ENCODE data around the gene ADGRF3. TPM values are rescaled to one million over a fixed set of nuclear protein-coding genes. Genes with fewer than 3 reads are reported as not detected.
"Not testable (repeated sequence)": the region's sequence is repeated elsewhere in the genome, so short reads cannot be mapped to it uniquely, and the experiment has no call there.

ADGRF3 gene
- total RNA-seq, 1 donor from 2014 or later = 1.0 TPM

- Mint-ChIP-seq H3K9me3 (no peaks in the 10 kb centered on the region), H3K27me3 (no peaks in the 10 kb centered on the region), H3K4me1 (peaks cover 4% of the 10 kb centered on the region), H3K4me3 (no peak overlapping the region), H3K27ac (no peak overlapping the region), H3K36me3 (ENCODE audit: low read depth) (peaks cover 17% of the 10 kb centered on the region)
- POLR2A ChIA-PET = no interaction called here
- no peak for TF ChIP-seq CTCF (IDR thresholded peaks at IDR 0.05)
- no peak for ATAC-seq (ENCODE audit: low read depth)
- intact Hi-C loops (cut with micrococcal nuclease) = no loop called here
- CTCF ChIA-PET = interaction anchor here (1.0 kb wide), 1 partner anchor 947 kb away, joined by 3 read pairs; no protein-coding TSS in a partner anchor
- no peak for DNase-seq
Observed at GRCh38 chr2:26356771-26357170, 10.2 kb upstream of the ADGRF3 start.

GRCh38 chr2:26356111-26356510, 9.5 kb upstream of the ADGRF3 start:
- Mint-ChIP-seq H3K4me1 (peaks cover 4% of the 10 kb centered on the region), H3K27me3 (no peaks in the 10 kb centered on the region), H3K27ac (no peak overlapping the region), H3K9me3 (no peaks in the 10 kb centered on the region), H3K4me3 (no peak overlapping the region), H3K36me3 (ENCODE audit: low read depth) (peaks cover 17% of the 10 kb centered on the region)
- no peak for TF ChIP-seq CTCF (IDR thresholded peaks at IDR 0.05)
- ChIA-PET CTCF (interaction anchor here (1.0 kb wide), 1 partner anchor 948 kb away, joined by 3 read pairs; no protein-coding TSS in a partner anchor), POLR2A (no interaction called here)
- intact Hi-C loops (cut with micrococcal nuclease) = no loop called here
- DNase-seq (no peak), ATAC-seq (ENCODE audit: low read depth) (no peak)

- Mint-ChIP-seq H3K9me3 (no peaks in the 10 kb centered on the region), H3K4me1 (peaks cover 7% of the 10 kb centered on the region), H3K27ac (no peak overlapping the region), H3K4me3 (no peak overlapping the region), H3K27me3 (no peaks in the 10 kb centered on the region), H3K36me3 (ENCODE audit: low read depth) (peaks cover 17% of the 10 kb centered on the region)
- DNase-seq (no peak), ATAC-seq (ENCODE audit: low read depth) (no peak)
- intact Hi-C loops (cut with micrococcal nuclease) = no loop called here
- TF ChIP-seq CTCF (IDR thresholded peaks at IDR 0.05) = no peak
- ChIA-PET CTCF (interaction anchor here (1.0 kb wide), 1 partner anchor 948 kb away, joined by 3 read pairs; no protein-coding TSS in a partner anchor), POLR2A (interaction anchor here (0.6 to 1.2 kb wide), 2 partner anchors 10 to 49 kb away, joined by 3 read pairs; partner anchors contain the start of gene SELENOI)
Observed at GRCh38 chr2:26355038-26355995, 8.7 kb upstream of the ADGRF3 start.

- H3K9me3 Mint-ChIP-seq; H3K4me1 Mint-ChIP-seq; POLR2A ChIA-PET; ATAC-seq (ENCODE audit: low read depth); intact Hi-C loops (cut with micrococcal nuclease); CTCF ChIA-PET; DNase-seq; H3K4me3 Mint-ChIP-seq; H3K27ac Mint-ChIP-seq; H3K27me3 Mint-ChIP-seq: not testable (repeated sequence)
- H3K36me3 Mint-ChIP-seq (ENCODE audit: low read depth) = peaks cover 17% of the 10 kb centered on the region
Observed at GRCh38 chr2:26354469-26354868, 7.9 kb upstream of the ADGRF3 start.

GRCh38 chr2:26352892-26353291, 6.3 kb upstream of the ADGRF3 start:
- Mint-ChIP-seq H3K4me1 (peaks cover 16% of the 10 kb centered on the region), H3K36me3 (ENCODE audit: low read depth) (peaks cover 21% of the 10 kb centered on the region), H3K4me3 (no peak overlapping the region), H3K27me3 (no peaks in the 10 kb centered on the region), H3K27ac (no peak overlapping the region), H3K9me3 (no peaks in the 10 kb centered on the region)
- no peak for TF ChIP-seq CTCF (IDR thresholded peaks at IDR 0.05)
- ATAC-seq (ENCODE audit: low read depth) = no peak
- ChIA-PET POLR2A (no interaction called here), CTCF (no interaction called here)
- DNase-seq = no peak
- intact Hi-C loops (cut with micrococcal nuclease) = no loop called here
